Measurements from ENCODE around the gene DPF1. TPM values are rescaled to one million over a fixed set of nuclear protein-coding genes. Genes with fewer than 3 reads are reported as not detected.

The DPF1 gene
- total RNA-seq, 1 donor from 2014 or later, result 4.0 TPM

DNA sequence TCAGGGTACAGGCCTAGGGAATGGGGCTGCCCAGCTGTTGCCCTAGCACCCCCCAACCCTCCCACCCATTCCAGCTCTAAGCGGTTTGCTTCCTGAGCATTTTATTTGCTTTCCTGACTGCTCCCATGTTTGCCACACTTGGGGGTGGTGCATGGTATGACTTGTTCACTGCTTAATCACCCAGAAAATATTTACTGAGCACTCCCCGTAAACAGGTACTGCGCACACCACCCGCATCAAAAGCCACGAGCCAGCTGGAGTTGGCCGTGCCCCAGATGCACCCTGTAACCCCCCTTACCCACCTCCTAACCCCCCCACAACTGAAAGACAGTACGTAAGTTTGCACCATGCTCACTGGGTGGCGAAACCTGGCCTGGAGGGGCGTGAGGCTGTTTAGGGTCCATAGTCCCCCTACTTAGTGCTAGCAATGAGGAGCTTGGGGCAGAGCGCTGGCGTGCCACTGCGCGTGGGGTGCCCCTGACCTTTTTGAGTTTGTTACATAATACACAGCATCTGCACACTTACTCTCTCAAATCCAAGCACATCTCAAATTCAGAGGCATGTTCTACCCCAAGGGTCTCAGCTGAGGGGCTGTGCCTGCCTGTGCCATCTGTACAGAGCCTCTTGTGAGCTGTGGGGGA is 29.8 kb downstream of the DPF1 start:
- H3K4me1 ChIP-seq (ENCODE audit: insufficient read depth, low read length), result no peaks in the 10 kb centered on the region
- H2AFZ ChIP-seq (ENCODE audit: low read depth, low read length), result no peak overlapping the region
- TF ChIP-seq, protein P1, sequence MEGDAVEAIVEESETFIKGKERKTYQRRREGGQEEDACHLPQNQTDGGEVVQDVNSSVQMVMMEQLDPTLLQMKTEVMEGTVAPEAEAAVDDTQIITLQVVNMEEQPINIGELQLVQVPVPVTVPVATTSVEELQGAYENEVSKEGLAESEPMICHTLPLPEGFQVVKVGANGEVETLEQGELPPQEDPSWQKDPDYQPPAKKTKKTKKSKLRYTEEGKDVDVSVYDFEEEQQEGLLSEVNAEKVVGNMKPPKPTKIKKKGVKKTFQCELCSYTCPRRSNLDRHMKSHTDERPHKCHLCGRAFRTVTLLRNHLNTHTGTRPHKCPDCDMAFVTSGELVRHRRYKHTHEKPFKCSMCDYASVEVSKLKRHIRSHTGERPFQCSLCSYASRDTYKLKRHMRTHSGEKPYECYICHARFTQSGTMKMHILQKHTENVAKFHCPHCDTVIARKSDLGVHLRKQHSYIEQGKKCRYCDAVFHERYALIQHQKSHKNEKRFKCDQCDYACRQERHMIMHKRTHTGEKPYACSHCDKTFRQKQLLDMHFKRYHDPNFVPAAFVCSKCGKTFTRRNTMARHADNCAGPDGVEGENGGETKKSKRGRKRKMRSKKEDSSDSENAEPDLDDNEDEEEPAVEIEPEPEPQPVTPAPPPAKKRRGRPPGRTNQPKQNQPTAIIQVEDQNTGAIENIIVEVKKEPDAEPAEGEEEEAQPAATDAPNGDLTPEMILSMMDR (IDR thresholded peaks at IDR 0.05; ENCODE audit: insufficient read depth, low read depth, low read length), result no peak
- no peak for TF ChIP-seq EZH2 (IDR thresholded peaks at IDR 0.05; ENCODE audit: insufficient read depth, low read length)
- H3K9me3 Mint-ChIP-seq (ENCODE audit: unreplicated experiment), result no peaks in the 10 kb centered on the region
- H3K4me3 Mint-ChIP-seq (ENCODE audit: unreplicated experiment), result no peak overlapping the region
- no peak for DNase-seq (ENCODE audit: low read depth)
- no peak overlapping the region for H3K4me2 ChIP-seq (ENCODE audit: low read length)
- no peak overlapping the region for H3K27ac Mint-ChIP-seq (ENCODE audit: unreplicated experiment)
- no peak overlapping the region for H3K4me3 ChIP-seq (ENCODE audit: insufficient read depth, low read depth, low read length)
- H3K36me3 ChIP-seq (ENCODE audit: insufficient read depth, low read length), result peaks cover 10% of the 10 kb centered on the region
- no peaks in the 10 kb centered on the region for H3K79me2 ChIP-seq (ENCODE audit: insufficient read depth, low read length)
- no peaks in the 10 kb centered on the region for H3K27me3 Mint-ChIP-seq (ENCODE audit: low read depth, unreplicated experiment)
- H3K9me3 ChIP-seq (ENCODE audit: insufficient read depth, low read depth, low read length), result no peaks in the 10 kb centered on the region
- H3K36me3 Mint-ChIP-seq (ENCODE audit: low read depth, unreplicated experiment), result peaks cover 8% of the 10 kb centered on the region
- no peak for FAIRE-seq
- peaks cover 8% of the 10 kb centered on the region for H4K20me1 ChIP-seq (ENCODE audit: insufficient read depth, low read length)
- no peak overlapping the region for H3K9ac ChIP-seq (ENCODE audit: low read length)
- no peak overlapping the region for H3K27ac ChIP-seq (ENCODE audit: low read depth, low read length)
- no peaks in the 10 kb centered on the region for H3K27me3 ChIP-seq (ENCODE audit: insufficient read depth, low read length)
- H3K4me1 Mint-ChIP-seq (ENCODE audit: low read depth, unreplicated experiment), result peaks cover 4% of the 10 kb centered on the region

DNA sequence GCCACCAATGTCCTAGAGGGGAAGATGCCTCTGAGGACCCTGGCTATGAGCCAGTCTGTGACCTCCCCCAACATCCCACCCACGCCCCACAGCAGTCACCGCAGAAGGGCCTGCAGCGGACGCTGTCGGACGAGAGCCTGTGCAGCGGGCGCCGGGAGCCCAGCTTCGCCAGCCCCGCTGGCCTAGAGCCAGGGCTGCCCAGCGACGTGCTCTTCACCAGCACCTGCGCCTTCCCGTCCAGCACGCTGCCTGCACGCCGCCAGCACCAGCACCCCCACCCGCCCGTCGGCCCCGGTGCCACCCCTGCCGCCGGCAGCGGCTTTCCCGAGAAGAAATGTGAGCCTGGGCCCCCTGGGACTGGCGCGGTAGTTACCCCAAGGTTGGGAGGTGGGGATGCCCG is 30.6 kb downstream of the DPF1 start:
- Histone ChIP-seq H3K27me3 (ENCODE audit: insufficient read depth, low read length) (no peaks in the 10 kb centered on the region), H3K79me2 (ENCODE audit: insufficient read depth, low read length) (no peaks in the 10 kb centered on the region), H3K4me1 (ENCODE audit: insufficient read depth, low read length) (no peaks in the 10 kb centered on the region), H3K4me2 (ENCODE audit: low read length) (no peak overlapping the region), H3K4me3 (ENCODE audit: insufficient read depth, low read depth, low read length) (no peak overlapping the region), H2AFZ (ENCODE audit: low read depth, low read length) (no peak overlapping the region), H3K27ac (ENCODE audit: low read depth, low read length) (no peak overlapping the region), H3K9me3 (ENCODE audit: insufficient read depth, low read depth, low read length) (no peaks in the 10 kb centered on the region), H3K36me3 (ENCODE audit: insufficient read depth, low read length) (peaks cover 2% of the 10 kb centered on the region), H3K9ac (ENCODE audit: low read length) (no peak overlapping the region), H4K20me1 (ENCODE audit: insufficient read depth, low read length) (peaks cover 8% of the 10 kb centered on the region)
- FAIRE-seq (no peak), DNase-seq (ENCODE audit: low read depth) (no peak)
- TF ChIP-seq, protein P1 (IDR thresholded peaks at IDR 0.05; ENCODE audit: insufficient read depth, low read depth, low read length), result no peak
- no peak for TF ChIP-seq EZH2 (IDR thresholded peaks at IDR 0.05; ENCODE audit: insufficient read depth, low read length)
- Mint-ChIP-seq H3K27me3 (ENCODE audit: low read depth, unreplicated experiment) (no peaks in the 10 kb centered on the region), H3K4me1 (ENCODE audit: low read depth, unreplicated experiment) (peaks cover 4% of the 10 kb centered on the region), H3K36me3 (ENCODE audit: low read depth, unreplicated experiment) (peaks cover 8% of the 10 kb centered on the region), H3K9me3 (ENCODE audit: unreplicated experiment) (no peaks in the 10 kb centered on the region), H3K27ac (ENCODE audit: unreplicated experiment) (no peak overlapping the region), H3K4me3 (ENCODE audit: unreplicated experiment) (no peak overlapping the region)

DNA sequence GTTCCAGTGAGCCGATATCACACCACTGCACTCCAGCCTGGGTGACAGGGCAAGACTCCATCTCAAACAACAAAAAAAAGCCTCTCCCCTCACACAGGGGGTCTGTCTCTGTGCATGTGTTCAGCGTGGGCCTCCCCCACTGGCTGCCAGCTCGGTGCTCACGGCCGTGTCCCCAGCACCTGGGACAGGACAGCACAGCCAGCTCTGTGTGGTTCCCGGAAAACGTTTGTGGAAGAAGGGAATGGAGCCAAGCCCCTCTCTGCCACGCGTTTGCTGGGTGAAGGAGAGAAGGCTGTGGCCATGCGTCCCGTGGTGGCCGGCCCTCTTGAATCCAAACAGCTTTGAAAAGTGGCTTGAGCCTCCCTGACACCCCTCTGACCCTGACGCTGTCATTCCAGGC is 32.3 kb downstream of the DPF1 start:
- peaks cover 8% of the 10 kb centered on the region for H3K36me3 Mint-ChIP-seq (ENCODE audit: low read depth, unreplicated experiment)
- H3K4me3 Mint-ChIP-seq (ENCODE audit: unreplicated experiment), result no peak overlapping the region
- no peak overlapping the region for H3K27ac Mint-ChIP-seq (ENCODE audit: unreplicated experiment)
- Histone ChIP-seq H3K4me2 (ENCODE audit: low read length) (no peak overlapping the region), H3K36me3 (ENCODE audit: insufficient read depth, low read length) (peaks cover under 1% of the 10 kb centered on the region), H3K4me3 (ENCODE audit: insufficient read depth, low read depth, low read length) (no peak overlapping the region), H3K4me1 (ENCODE audit: insufficient read depth, low read length) (no peaks in the 10 kb centered on the region), H3K79me2 (ENCODE audit: insufficient read depth, low read length) (no peaks in the 10 kb centered on the region), H4K20me1 (ENCODE audit: insufficient read depth, low read length) (peaks cover 7% of the 10 kb centered on the region), H2AFZ (ENCODE audit: low read depth, low read length) (no peak overlapping the region), H3K27ac (ENCODE audit: low read depth, low read length) (no peak overlapping the region), H3K9ac (ENCODE audit: low read length) (no peak overlapping the region), H3K9me3 (ENCODE audit: insufficient read depth, low read depth, low read length) (no peaks in the 10 kb centered on the region), H3K27me3 (ENCODE audit: insufficient read depth, low read length) (no peaks in the 10 kb centered on the region)
- H3K4me1 Mint-ChIP-seq (ENCODE audit: low read depth, unreplicated experiment), result peaks cover 4% of the 10 kb centered on the region
- TF ChIP-seq EZH2 (IDR thresholded peaks at IDR 0.05; ENCODE audit: insufficient read depth, low read length), result no peak
- no peak for FAIRE-seq
- no peaks in the 10 kb centered on the region for H3K27me3 Mint-ChIP-seq (ENCODE audit: low read depth, unreplicated experiment)
- DNase-seq (ENCODE audit: low read depth), result no peak
- no peaks in the 10 kb centered on the region for H3K9me3 Mint-ChIP-seq (ENCODE audit: unreplicated experiment)

Measured in astrocyte (in vitro differentiated cells and primary cell).